ENCODE data around the gene DCHS2.
A peak's percentile ranks its signal among the peaks of the same experiment; 100 is the strongest.

DCHS2 gene

DNA sequence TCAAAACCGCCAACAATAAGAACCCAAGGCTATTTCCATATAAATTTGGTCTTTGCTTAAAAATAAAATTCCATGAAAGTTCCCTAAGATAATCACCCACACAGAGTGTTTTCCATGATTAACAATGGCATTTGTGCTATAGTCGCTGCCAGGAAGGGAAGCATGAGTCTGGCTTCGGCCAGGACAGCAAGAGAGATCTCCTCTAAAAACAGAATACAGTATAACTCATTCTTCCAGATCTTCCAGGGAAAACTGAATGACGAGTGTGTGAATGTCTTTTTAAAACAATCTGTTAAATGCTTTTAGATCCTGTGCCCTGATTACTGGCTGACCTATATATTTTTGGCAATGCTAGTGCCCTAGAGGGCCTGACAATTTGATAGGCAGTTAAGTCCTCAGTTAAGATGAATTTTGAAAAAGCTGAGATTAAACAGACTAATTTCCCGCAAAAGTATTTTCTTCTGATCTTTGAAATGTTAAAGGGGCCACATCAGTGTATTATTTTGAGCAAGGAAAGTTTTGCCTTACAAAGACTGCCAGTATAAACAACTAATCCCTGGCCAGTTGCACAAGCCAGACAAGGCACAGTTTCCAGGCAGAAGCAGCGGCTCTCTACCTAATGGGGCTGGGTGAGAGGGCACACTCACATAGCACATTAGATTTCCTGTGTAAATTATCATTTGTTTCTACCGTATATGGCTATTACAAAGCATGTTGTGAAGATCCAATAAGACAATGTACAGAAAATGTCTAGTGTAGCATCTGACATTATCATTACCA is 127.3 kb downstream of the DCHS2 start:
- DNase-seq (ENCODE audit: low read depth): no peak
- in situ Hi-C loops (cut with HindIII; ENCODE audit: low sequenced_read_pairs): no loop called here
- TF ChIP-seq, protein P1, sequence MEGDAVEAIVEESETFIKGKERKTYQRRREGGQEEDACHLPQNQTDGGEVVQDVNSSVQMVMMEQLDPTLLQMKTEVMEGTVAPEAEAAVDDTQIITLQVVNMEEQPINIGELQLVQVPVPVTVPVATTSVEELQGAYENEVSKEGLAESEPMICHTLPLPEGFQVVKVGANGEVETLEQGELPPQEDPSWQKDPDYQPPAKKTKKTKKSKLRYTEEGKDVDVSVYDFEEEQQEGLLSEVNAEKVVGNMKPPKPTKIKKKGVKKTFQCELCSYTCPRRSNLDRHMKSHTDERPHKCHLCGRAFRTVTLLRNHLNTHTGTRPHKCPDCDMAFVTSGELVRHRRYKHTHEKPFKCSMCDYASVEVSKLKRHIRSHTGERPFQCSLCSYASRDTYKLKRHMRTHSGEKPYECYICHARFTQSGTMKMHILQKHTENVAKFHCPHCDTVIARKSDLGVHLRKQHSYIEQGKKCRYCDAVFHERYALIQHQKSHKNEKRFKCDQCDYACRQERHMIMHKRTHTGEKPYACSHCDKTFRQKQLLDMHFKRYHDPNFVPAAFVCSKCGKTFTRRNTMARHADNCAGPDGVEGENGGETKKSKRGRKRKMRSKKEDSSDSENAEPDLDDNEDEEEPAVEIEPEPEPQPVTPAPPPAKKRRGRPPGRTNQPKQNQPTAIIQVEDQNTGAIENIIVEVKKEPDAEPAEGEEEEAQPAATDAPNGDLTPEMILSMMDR (IDR thresholded peaks at IDR 0.05; ENCODE audit: low read depth, low read length, missing control alignments): no peak
- H3K4me3 ChIP-seq (ENCODE audit: low read depth, low read length): no peak overlapping the region

DNA sequence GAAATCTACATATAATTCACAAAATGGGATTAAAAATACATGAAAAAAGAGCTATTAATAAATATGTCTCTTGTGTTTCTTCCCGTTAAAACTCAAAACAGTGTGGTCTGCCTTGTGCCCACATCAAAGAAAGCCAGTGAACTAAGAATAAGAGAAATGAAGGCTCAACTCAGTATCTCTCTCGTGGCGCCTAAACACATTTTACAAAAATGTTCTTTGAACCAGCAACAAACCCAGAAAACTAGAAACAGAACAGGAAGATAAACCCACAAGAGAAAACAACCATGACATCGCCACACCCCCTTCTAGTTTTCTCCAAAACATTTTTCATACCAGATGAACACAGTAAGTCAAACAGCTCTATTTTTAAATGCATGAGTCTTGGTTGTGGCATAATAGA is 130.1 kb downstream of the DCHS2 start:
- DNase-seq (ENCODE audit: low read depth): no peak
- H3K4me3 ChIP-seq (ENCODE audit: low read depth, low read length): no peak overlapping the region
- TF ChIP-seq, protein P1 (IDR thresholded peaks at IDR 0.05; ENCODE audit: low read depth, low read length, missing control alignments): no peak
- in situ Hi-C loops (cut with HindIII; ENCODE audit: low sequenced_read_pairs): no loop called here

DNA sequence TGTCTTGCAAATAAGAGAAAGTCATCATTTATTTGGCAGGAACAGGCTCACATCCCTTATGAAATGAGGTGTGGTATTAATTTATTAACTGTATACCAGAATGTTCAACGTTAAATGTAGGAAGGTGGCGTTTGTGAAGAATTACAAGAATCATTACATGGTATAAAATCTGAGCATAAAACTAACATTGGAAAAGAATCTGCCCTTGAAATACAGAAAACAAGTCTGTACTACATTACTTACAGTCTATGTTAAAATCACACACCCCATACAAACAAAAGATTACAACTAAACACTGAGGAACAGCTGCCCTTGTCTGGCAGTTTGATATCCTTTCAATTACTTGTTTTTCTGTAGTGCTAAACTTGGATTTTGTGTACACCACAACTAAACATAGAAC is 131.1 kb downstream of the DCHS2 start:
- DNase-seq (ENCODE audit: low read depth): no peak
- H3K4me3 ChIP-seq (ENCODE audit: low read depth, low read length): no peak overlapping the region
- TF ChIP-seq, protein P1 (IDR thresholded peaks at IDR 0.05; ENCODE audit: low read depth, low read length, missing control alignments): no peak
- in situ Hi-C loops (cut with HindIII; ENCODE audit: low sequenced_read_pairs): no loop called here

DNA sequence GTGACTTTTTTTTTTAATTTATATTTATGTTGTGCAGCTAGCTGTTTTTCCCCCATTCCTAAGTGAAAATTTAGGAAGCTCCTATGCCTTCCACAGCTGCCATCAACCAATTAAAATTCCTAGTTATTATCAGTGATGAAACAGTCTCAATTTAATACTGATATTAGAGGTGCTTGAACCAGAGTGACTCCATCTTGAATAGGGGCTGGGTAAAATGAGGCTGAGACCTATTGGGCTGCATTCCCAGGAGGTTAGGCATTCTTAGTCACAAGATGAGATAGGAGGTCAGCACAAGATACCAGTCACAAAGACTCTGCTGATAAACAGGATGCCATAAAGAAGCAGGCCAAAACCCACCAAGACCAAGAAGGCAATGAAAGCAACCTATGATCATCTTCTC is 136.7 kb downstream of the DCHS2 start:
- DNase-seq (ENCODE audit: low read depth): no peak
- TF ChIP-seq, protein P1 (IDR thresholded peaks at IDR 0.05; ENCODE audit: low read depth, low read length, missing control alignments): no peak
- in situ Hi-C loops (cut with HindIII; ENCODE audit: low sequenced_read_pairs): no loop called here
- H3K4me3 ChIP-seq (ENCODE audit: low read depth, low read length): no peak overlapping the region

GRCh38 chr4:154349829-154350228 is 141.8 kb downstream of the DCHS2 start:
- TF ChIP-seq, protein P1 (IDR thresholded peaks at IDR 0.05; ENCODE audit: low read depth, low read length, missing control alignments): peak; percentile 66
- in situ Hi-C loops (cut with HindIII; ENCODE audit: low sequenced_read_pairs): no loop called here
- DNase-seq (ENCODE audit: low read depth): peak; percentile 11
- no peak overlapping the region for H3K4me3 ChIP-seq (ENCODE audit: low read depth, low read length)

DNA sequence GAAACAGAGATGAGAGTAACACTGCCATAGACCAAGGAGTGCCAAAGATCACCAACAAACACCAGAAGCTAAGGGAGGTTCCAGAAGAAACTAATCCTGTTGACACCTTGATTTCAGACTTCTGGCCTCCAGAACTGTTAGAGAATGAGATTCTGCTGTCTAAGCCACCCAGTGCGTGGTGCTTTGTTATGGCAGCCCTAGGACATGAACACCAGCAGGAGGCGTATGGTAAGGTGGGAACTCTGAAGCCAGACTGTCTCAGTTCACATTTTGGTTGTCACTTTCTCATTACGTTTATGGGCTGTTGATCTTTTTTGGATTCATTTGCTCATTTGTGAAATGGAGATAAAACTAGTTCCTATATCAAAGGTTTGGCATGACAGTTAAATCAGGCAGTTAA is 142.9 kb downstream of the DCHS2 start:
- in situ Hi-C loops (cut with HindIII; ENCODE audit: low sequenced_read_pairs): no loop called here
- TF ChIP-seq, protein P1 (IDR thresholded peaks at IDR 0.05; ENCODE audit: low read depth, low read length, missing control alignments): peak; percentile 11
- no peak for DNase-seq (ENCODE audit: low read depth)
- no peak overlapping the region for H3K4me3 ChIP-seq (ENCODE audit: low read depth, low read length)

All from astrocyte of the cerebellum (primary cell).